HepG2 (cell line): ENCODE measurements around the gene LSM8. TPM values are rescaled to one million over a fixed set of nuclear protein-coding genes. Genes with fewer than 3 reads are reported as not detected.
A peak's percentile ranks its signal among the peaks of the same experiment; 100 is the strongest.

ENCODE experiments used
- ARNTL ChIP-seq: sonication (generic); formaldehyde crosslinking; IDR thresholded peaks from 2 replicates; pipeline ENCODE4 v1.4.0; 2020; ENCODE audit warnings: mild to moderate bottlenecking, missing genetic modification reagents
- ATF1 ChIP-seq: IDR thresholded peaks from 2 replicates; pipeline ENCODE4 v1.6.1; 2016; ENCODE audit warnings: mild to moderate bottlenecking, control low read depth
- ATRX ChIP-seq: sonication (generic); formaldehyde crosslinking; IDR thresholded peaks from 2 replicates; pipeline ENCODE4 v1.4.0; 2020; ENCODE audit warnings: missing genetic modification reagents, borderline replicate concordance
- CEBPB ChIP-seq: IDR thresholded peaks from 2 replicates; pipeline ENCODE4 v1.6.1; 2011; ENCODE audit warnings: low read depth, low read length, improper control_type of control experiment, borderline replicate concordance
- HDAC1 ChIP-seq: sonication (generic); formaldehyde crosslinking; IDR thresholded peaks from 2 replicates; pipeline ENCODE4 v1.5.1; 2020; ENCODE audit warnings: mild to moderate bottlenecking, missing genetic modification reagents
- TFDP1 ChIP-seq: IDR thresholded peaks from 2 replicates; pipeline ENCODE4 v1.6.1; 2016; ENCODE audit warnings: missing compliant biosample characterization, missing genetic modification reagents, borderline replicate concordance
- THAP8 ChIP-seq: sonication (generic); formaldehyde crosslinking; IDR thresholded peaks from 2 replicates; pipeline ENCODE4 v1.5.1; 2020; ENCODE audit warnings: missing genetic modification reagents, mild to moderate bottlenecking, borderline replicate concordance
- YEATS4 ChIP-seq: sonication (generic); formaldehyde crosslinking; IDR thresholded peaks from 2 replicates; pipeline ENCODE4 v1.4.0; 2020; ENCODE audit warnings: missing genetic modification reagents, borderline replicate concordance
- ZNF296 ChIP-seq: sonication (generic); formaldehyde crosslinking; conservative IDR thresholded peaks from 2 replicates; pipeline ENCODE4 v1.5.0; 2020; ENCODE audit warnings: mild to moderate bottlenecking, missing genetic modification reagents
- ZNF318 ChIP-seq: sonication (generic); formaldehyde crosslinking; IDR thresholded peaks from 2 replicates; pipeline ENCODE4 v1.4.0; 2020; ENCODE audit warnings: mild to moderate bottlenecking, missing genetic modification reagents
- ZNF367 ChIP-seq: sonication (generic); formaldehyde crosslinking; IDR thresholded peaks from 2 replicates; pipeline ENCODE4 v1.4.0; 2020; ENCODE audit warnings: missing genetic modification reagents, borderline replicate concordance
- ZNF432 ChIP-seq: sonication (generic); formaldehyde crosslinking; IDR thresholded peaks from 2 replicates; pipeline ENCODE4 v1.5.0; 2020; ENCODE audit warnings: missing genetic modification reagents, mild to moderate bottlenecking, borderline replicate concordance
- ZNF460 ChIP-seq: sonication (generic); formaldehyde crosslinking; IDR thresholded peaks from 2 replicates; pipeline ENCODE4 v1.5.1; 2020; ENCODE audit warnings: missing genetic modification reagents, mild to moderate bottlenecking, borderline replicate concordance
- polyA plus RNA-seq, 8 experiments: library from polyadenylated mRNA; depleted of rRNA in 3 of 8; stranded (reverse) in 7 of 8; unstranded in 1 of 8; fragments of >200 nt; fragmentation: Illumina TruSeq in 4 of 8; extraction: Trizol in 4 of 8; gene quantifications; 2 replicates each; pipeline versions ENCODE4 v1.2.1 to v1.2.3, GENCODE V29; 2011 to 2016; ENCODE audit warnings: low read depth in 4 of 8, missing spikeins in 1 of 8, mixed read lengths in 1 of 8; ENCODE audit not compliant: insufficient read depth in 1 of 8
- total RNA-seq, 5 experiments: library from RNA; depleted of rRNA; stranded (reverse); fragments of >200 nt; fragmentation: Illumina TruSeq; extraction: Trizol; gene quantifications; 2 replicates each; pipeline ENCODE4 v1.2.3, GENCODE V29; 2016; ENCODE audit warnings: low read depth in 1 of 5
- TF ChIP-seq, protein P1 (sequence below): sonication (generic); formaldehyde crosslinking; IDR thresholded peaks from 2 replicates; pipeline ENCODE4 v1.4.0; 2020; ENCODE audit warnings: mild to moderate bottlenecking, missing genetic modification reagents

LSM8 gene
- total and polyA plus RNA-seq, 2 of the 13 experiments (the other 11 are each of a cell fraction or from before 2014, with no cell fraction given), result 44.3 to 67.3 TPM

DNA sequence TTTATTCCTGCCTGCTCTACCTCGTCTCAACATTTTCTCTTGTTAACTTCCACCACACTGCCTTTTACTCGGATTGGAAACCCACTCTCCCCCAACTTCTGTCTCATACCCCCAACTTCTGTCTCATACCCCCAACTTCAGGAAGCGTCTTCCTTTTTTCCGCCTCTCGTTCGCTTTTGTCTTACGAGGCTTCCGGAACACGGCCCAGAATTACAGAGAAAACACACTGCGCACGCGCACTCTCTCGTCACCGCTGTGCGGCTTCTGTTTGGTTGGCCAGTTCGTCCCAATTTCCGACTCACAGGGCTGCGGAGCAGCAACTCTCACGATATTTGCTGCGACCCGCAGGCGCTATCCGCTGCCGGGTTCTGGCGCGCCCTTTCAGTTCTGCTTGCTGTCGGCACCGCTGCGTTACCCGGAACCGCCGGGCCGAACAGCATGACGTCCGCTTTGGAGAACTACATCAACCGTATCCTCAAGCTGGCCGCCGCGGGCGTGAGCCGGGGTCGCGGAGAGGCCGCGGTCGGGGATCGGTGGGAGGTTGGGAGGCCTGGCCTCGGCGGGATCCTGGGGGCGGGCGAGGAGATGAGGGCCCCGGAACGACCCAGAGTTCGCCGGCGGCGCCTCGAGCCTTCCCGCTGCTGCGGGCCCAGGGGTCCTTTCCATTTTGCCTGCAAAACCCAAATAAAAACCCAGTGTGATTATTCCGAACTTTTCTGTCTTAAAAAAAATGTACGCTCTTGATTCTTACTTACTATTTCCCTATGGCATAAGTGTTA, at the start of gene LSM8 (continued):
- TF ChIP-seq ZNF367 (CRISPR knock-in tag) (no peak), CEBPB (no peak), HDAC1 (CRISPR knock-in tag) (peak; percentile 93), ZNF432 (CRISPR knock-in tag) (no peak), ZNF318 (no peak), THAP8 (CRISPR knock-in tag) (peak; percentile 81; the same call in 1 of the 2 replicates), ZNF460 (peak; percentile 13; the same call in 1 of the 2 replicates), YEATS4 (CRISPR knock-in tag) (peak; percentile 89), TFDP1 (CRISPR knock-in tag) (peak; percentile 85; the same call in 1 of the 2 replicates), ARNTL (CRISPR knock-in tag) (no peak), ATRX (CRISPR knock-in tag) (no peak), ZNF296 (no peak), ATF1 (CRISPR knock-in tag) (peak; percentile 79)
- TF ChIP-seq, protein P1, sequence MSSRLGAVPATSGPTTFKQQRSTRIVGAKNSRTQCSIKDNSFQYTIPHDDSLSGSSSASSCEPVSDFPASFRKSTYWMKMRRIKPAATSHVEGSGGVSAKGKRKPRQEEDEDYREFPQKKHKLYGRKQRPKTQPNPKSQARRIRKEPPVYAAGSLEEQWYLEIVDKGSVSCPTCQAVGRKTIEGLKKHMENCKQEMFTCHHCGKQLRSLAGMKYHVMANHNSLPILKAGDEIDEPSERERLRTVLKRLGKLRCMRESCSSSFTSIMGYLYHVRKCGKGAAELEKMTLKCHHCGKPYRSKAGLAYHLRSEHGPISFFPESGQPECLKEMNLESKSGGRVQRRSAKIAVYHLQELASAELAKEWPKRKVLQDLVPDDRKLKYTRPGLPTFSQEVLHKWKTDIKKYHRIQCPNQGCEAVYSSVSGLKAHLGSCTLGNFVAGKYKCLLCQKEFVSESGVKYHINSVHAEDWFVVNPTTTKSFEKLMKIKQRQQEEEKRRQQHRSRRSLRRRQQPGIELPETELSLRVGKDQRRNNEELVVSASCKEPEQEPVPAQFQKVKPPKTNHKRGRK, result peak; percentile 37; the same call in 1 of the 2 replicates
